ENCODE measurements around the gene CAMTA1.

GRCh38 chr1:7481194-7481593, 695.9 kb downstream of the CAMTA1 start:
- TF ChIP-seq CTCF (optimal IDR thresholded peaks at IDR 0.05 in 1 of 3, IDR thresholded peaks at IDR 0.05 in 1 of 3, conservative IDR thresholded peaks at IDR 0.05 in 1 of 3; ENCODE audit: extremely low read depth in 1 of 3, insufficient read depth in 2 of 3, low read length in 3 of 3) (no peak), EZH2 (IDR thresholded peaks at IDR 0.05; ENCODE audit: low read length) (no peak)

Data from keratinocyte (primary cell).